ENCODE data around the gene CCDC183. TPM values are rescaled to one million over a fixed set of nuclear protein-coding genes. Genes with fewer than 3 reads are reported as not detected.
A peak's percentile ranks its signal among the peaks of the same experiment; 100 is the strongest.

CCDC183 gene
- total and polyA plus RNA-seq, 2 donors from 2014 or later, result 0.88 to 3.1 TPM

DNA sequence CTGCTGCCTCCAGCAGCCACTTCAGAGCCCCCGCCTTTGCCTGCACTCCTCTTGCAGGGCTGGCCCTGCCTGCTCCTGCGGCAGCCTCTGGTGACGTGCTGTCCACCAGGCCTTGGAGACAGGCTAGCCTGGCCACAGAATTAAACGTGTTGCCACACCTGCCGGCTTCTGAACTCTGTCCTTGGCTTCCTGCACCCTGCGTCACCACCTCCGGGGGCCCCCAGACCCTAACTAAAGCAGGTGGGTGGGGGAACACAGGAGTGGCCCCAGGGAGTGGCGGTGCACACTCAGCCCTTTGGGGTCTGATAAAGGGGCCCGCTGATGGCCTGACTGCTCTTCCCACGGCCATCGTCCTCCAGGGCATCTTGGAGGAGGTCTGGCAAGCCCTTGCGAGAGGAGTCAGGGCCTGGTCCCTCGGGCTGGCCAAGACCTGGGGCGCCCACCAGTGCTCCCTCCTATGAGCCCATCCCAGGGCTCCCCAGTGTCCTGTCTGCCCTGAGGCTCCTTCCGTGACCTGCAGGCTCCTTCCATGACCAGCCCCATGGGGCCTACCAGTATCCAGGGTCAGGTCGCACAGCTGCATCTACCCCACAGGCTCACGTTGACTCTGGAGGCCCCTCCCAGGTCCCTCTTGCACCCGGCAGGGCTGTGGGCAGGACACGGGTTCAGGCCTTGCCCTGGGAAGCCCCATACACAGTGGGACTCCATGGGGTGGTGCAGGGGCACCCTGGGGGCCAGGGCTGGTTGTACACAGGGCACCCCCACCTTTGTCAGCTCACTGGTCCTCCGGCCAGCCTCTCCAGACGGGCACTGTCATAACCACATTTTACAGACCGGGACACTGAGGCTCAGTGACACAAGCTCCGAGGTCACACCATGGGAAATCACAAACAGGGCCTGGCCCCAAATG is 55.0 kb downstream of the CCDC183 start:
- no peak overlapping the region for H3K4me3 ChIP-seq (ENCODE audit: low read length in 3 of 3)
- DNase-seq (peak in 2 of 5 donors; percentile 45 to 80), FAIRE-seq (no peak)

DNA sequence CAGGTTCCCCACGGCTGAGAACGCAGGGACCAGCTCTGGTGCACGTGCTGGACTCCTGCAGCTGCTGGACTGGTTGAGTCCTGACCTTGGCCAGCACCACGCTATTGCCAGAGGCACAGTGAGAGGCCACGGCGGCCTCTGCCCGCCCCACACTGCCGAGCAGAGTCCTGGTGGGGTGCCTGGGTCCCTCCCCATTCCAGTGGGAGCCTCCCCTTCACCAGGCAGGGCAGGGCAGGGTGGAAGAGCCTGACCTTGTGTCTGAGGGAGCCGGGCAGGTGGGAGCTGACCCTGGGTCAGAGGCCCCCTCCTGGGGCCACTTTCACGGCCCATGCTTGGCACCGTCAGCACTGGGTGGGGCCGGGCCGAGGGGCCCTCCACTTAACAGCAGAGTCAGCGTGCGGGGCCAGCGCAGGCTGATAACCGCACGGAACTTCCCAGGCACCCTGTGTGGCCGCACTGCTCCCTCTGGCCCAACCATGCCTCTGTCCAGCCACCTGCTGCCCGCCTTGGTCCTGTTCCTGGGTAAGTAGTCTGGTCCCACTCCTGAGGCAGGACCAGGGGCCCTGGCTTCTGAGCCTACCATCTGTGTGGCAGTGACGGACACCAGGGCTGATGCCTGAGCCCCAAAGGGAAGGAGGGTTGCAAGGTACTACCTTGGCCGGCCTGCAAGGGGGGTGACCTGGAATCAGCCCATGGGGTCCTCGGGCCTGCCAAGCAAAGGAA is 56.0 kb downstream of the CCDC183 start, which contains the start of gene MAMDC4:
Gene MAMDC4, plus strand, starts transcription at position 406 of the 723 bp plus-strand sequence. Its CDS starts 71 bp downstream, at position 477.
- DNase-seq (peak in 3 of 5 donors; percentile 8 to 75 (median 48)), FAIRE-seq (no peak)
- Histone ChIP-seq H3K27me3 (ENCODE audit: control insufficient read depth, insufficient read depth, low read length) (no peaks in the 10 kb centered on the region), H3K4me3 (ENCODE audit: low read length in 3 of 3) (no peak within 1 kb of the TSS), H3K4me1 (ENCODE audit: control insufficient read depth in 2 of 3, insufficient read depth in 2 of 3, low read depth in 1 of 3, low read length in 3 of 3) (peaks cover 0 to 30% (median 3%) of the 10 kb centered on the region in 3 donors), H3K27ac (ENCODE audit: low read depth in 2 of 2, low read length in 2 of 2) (no peak within 1 kb of the TSS), H3K9ac (ENCODE audit: low read length in 3 of 3) (no peak within 1 kb of the TSS), H3K9me3 (ENCODE audit: control insufficient read depth in 2 of 3, insufficient read depth in 1 of 3, low read length in 3 of 3) (no peaks in the 10 kb centered on the region), H3K36me3 (ENCODE audit: control insufficient read depth in 2 of 3, insufficient read depth in 3 of 3, low read length in 3 of 3) (no peaks in the 10 kb centered on the region)
- TF ChIP-seq, protein P1, sequence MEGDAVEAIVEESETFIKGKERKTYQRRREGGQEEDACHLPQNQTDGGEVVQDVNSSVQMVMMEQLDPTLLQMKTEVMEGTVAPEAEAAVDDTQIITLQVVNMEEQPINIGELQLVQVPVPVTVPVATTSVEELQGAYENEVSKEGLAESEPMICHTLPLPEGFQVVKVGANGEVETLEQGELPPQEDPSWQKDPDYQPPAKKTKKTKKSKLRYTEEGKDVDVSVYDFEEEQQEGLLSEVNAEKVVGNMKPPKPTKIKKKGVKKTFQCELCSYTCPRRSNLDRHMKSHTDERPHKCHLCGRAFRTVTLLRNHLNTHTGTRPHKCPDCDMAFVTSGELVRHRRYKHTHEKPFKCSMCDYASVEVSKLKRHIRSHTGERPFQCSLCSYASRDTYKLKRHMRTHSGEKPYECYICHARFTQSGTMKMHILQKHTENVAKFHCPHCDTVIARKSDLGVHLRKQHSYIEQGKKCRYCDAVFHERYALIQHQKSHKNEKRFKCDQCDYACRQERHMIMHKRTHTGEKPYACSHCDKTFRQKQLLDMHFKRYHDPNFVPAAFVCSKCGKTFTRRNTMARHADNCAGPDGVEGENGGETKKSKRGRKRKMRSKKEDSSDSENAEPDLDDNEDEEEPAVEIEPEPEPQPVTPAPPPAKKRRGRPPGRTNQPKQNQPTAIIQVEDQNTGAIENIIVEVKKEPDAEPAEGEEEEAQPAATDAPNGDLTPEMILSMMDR (IDR thresholded peaks at IDR 0.05; ENCODE audit: borderline replicate concordance, extremely low read depth, insufficient read depth), result no peak
- intact Hi-C loops (cut with DNase I), result no loop called here

More for the DNA sequence above, 55.0 kb downstream of the CCDC183 start:
- Histone ChIP-seq H3K9ac (ENCODE audit: low read length in 3 of 3) (no peak overlapping the region), H3K27ac (ENCODE audit: low read depth in 2 of 2, low read length in 2 of 2) (no peak overlapping the region), H3K4me1 (ENCODE audit: control insufficient read depth in 2 of 3, insufficient read depth in 2 of 3, low read depth in 1 of 3, low read length in 3 of 3) (peaks cover 0 to 31% (median 0%) of the 10 kb centered on the region in 3 donors), H3K36me3 (ENCODE audit: control insufficient read depth in 2 of 3, insufficient read depth in 3 of 3, low read length in 3 of 3) (no peaks in the 10 kb centered on the region), H3K9me3 (ENCODE audit: control insufficient read depth in 2 of 3, insufficient read depth in 1 of 3, low read length in 3 of 3) (no peaks in the 10 kb centered on the region), H3K27me3 (ENCODE audit: control insufficient read depth, insufficient read depth, low read length) (peaks cover 3% of the 10 kb centered on the region)
- TF ChIP-seq, protein P1 (IDR thresholded peaks at IDR 0.05; ENCODE audit: borderline replicate concordance, extremely low read depth, insufficient read depth), result no peak
- intact Hi-C loops (cut with DNase I), result no loop called here

DNA sequence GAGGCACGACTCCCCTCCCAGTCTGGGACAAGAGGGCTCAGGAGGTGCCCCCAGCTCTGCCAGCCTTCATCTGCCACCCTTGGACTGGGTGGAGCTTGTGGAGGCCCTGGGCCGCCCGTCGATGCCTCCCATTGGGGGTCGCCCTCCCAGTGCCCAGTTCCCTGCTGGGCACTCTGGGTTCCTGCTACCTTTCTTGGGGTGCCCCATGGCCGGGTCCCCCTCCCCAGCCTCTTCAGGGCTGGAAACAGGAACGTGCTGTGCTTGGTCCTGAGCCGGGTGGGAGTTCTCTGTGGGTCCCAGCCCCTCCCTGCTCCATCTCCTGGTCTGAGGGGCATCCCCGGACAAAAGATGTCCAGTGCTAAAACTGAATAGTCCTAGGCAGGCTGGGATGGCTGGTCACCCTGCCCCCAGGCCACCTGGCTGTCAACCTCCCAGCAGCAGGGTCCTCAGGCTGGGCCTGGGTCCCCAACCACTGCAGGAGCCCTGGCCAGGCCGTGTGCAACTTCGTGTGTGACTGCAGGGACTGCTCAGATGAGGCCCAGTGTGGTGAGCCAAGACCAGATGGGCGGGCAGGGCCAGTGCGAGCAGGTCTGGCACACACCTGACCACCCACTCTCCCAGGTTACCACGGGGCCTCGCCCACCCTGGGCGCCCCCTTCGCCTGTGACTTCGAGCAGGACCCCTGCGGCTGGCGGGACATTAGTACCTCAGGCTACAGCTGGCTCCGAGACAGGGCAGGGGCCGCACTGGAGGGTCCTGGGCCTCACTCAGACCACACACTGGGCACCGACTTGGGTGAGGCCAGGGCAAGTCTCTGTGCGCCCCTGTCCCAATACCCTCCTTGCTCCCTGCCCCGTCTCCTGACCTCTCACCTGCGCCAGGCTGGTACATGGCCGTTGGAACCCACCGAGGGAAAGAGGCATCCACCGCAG is 56.8 kb downstream of the CCDC183 start:
- H3K27ac ChIP-seq (ENCODE audit: low read depth in 2 of 2, low read length in 2 of 2), result no peak overlapping the region
- H3K27me3 ChIP-seq (ENCODE audit: control insufficient read depth, insufficient read depth, low read length), result no peaks in the 10 kb centered on the region
- intact Hi-C loops (cut with DNase I), result no loop called here
- no peaks in the 10 kb centered on the region for H3K9me3 ChIP-seq (ENCODE audit: control insufficient read depth in 2 of 3, insufficient read depth in 1 of 3, low read length in 3 of 3)
- no peaks in the 10 kb centered on the region for H3K36me3 ChIP-seq (ENCODE audit: control insufficient read depth in 2 of 3, insufficient read depth in 3 of 3, low read length in 3 of 3)
- peaks cover 0 to 27% (median 3%) of the 10 kb centered on the region in 3 donors for H3K4me1 ChIP-seq (ENCODE audit: control insufficient read depth in 2 of 3, insufficient read depth in 2 of 3, low read depth in 1 of 3, low read length in 3 of 3)
- no peak overlapping the region for H3K4me3 ChIP-seq (ENCODE audit: low read length in 3 of 3)
- TF ChIP-seq, protein P1 (IDR thresholded peaks at IDR 0.05; ENCODE audit: borderline replicate concordance, extremely low read depth, insufficient read depth), result no peak
- H3K9ac ChIP-seq (ENCODE audit: low read length in 3 of 3), result no peak overlapping the region
- DNase-seq (peak in 3 of 5 donors; percentile 7 to 79 (median 56)), FAIRE-seq (no peak)

Data from kidney (tissue), 14 donors.